Ovary (tissue), 3 donors: ENCODE data around the gene RARA.

ENCODE experiments used
- POLR2A ChIP-seq: fragments of 450-650 bp; IDR thresholded peaks from one replicate; pipeline ENCODE4 v1.6.1; 2017; ENCODE audit warnings: antibody characterized with exemption, mild to moderate bottlenecking, moderate library complexity
- TF ChIP-seq, protein P1 (sequence below), 3 donors: fragments of 450-650 bp in 2 of 3; fragments of 200-600 bp in 1 of 3; IDR thresholded peaks; one replicate each; pipeline versions ENCODE4 v1.5.1 to v1.8.0; 2016 to 2022; ENCODE audit warnings: antibody characterized with exemption in 3 of 3, mild to moderate bottlenecking in 1 of 3
- donor health status: DM: no; HTN: no; CAD: no.

DNA sequence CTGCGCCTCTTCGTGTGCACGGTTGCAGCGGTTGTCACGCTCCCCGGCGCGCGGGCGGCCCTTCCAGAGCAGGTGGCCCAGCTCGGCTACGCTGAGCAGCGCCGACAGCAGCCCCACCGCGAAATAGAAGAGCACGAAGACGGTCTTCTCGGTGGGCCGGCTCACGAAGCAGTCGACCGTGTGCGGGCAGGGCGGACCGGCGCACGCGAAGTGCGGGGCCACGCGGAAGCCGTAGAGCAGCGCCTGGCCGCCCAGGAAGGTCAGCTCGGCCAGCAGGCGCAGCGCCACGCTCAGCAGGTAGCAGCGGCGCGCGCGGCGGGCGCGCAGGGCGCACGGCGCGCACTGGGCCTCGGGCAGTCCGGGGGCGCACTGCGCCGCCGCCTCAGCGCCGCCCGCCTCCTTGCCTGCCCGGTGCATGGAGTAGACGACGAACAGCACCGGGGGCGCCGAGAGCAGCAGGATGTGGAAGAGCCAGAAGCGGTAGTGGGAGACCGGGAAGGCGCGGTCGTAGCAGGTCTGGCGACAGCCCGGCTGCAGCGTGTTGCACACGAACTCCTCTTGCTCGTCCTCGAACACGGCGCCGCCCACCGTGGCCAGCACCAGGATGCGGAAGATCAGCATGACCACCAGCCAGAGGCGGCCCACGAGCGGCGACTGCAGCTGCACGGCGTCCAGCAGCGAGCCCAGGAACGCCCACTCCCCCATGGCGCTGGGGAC is 54.3 kb downstream of the RARA start:
- TF ChIP-seq POLR2A, result no peak
- TF ChIP-seq, protein P1, sequence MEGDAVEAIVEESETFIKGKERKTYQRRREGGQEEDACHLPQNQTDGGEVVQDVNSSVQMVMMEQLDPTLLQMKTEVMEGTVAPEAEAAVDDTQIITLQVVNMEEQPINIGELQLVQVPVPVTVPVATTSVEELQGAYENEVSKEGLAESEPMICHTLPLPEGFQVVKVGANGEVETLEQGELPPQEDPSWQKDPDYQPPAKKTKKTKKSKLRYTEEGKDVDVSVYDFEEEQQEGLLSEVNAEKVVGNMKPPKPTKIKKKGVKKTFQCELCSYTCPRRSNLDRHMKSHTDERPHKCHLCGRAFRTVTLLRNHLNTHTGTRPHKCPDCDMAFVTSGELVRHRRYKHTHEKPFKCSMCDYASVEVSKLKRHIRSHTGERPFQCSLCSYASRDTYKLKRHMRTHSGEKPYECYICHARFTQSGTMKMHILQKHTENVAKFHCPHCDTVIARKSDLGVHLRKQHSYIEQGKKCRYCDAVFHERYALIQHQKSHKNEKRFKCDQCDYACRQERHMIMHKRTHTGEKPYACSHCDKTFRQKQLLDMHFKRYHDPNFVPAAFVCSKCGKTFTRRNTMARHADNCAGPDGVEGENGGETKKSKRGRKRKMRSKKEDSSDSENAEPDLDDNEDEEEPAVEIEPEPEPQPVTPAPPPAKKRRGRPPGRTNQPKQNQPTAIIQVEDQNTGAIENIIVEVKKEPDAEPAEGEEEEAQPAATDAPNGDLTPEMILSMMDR (IDR thresholded peaks at IDR 0.05), result no peak
